HepG2 (cell line): ENCODE measurements around the gene CHCHD6. TPM values are rescaled to one million over a fixed set of nuclear protein-coding genes. Genes with fewer than 3 reads are reported as not detected.

Source experiments
- ATAC-seq: fragments of 200-7000 bp; cut with Tn5 transposase; 3 replicates; pipeline ENCODE4 v1.9.1; 2020; ENCODE audit warnings: mild to moderate bottlenecking, moderate library complexity
- BruUV-seq: library from RNA; stranded (reverse); fragments of 400-500 nt; replicated peaks from 2 replicates; lab custom pipeline; 2021; lab: Mats Ljungman, UMichigan
- CTCF ChIA-PET: fragments of 300-600 bp; formaldehyde crosslinking; extraction: SDS; loops from one replicate; lab custom pipeline; 2021; ENCODE audit warnings: low total read pairs, inconsistent platforms, low intra/inter-chr PET ratio; lab: Yijun Ruan, JAX
- POLR2A ChIA-PET: fragments of 350-600 bp; sonication (Branson Sonifier 250); formaldehyde crosslinking; loops from one replicate; lab custom pipeline; 2020; ENCODE audit warnings: antibody characterized with exemption, inconsistent platforms; lab: Yijun Ruan, JAX
- DNase-seq: peaks from one replicate; pipeline ENCODE4 v3.0.0-alpha.2; 2015; ENCODE audit warnings: low spot score
- FAIRE-seq: peaks from 3 replicates; lab custom pipeline; 2011; peaks lifted over from hg19 to GRCh38; lab: Jason Lieb, UNC
- H2AFZ ChIP-seq: one replicate; pipeline ENCODE4 v1.6.1; 2011; ENCODE audit warnings: low read length, inconsistent platforms
- H3K27ac ChIP-seq: fragments of 300-600 bp; 3 replicates; pipeline ENCODE4 v1.8.0; 2011; ENCODE audit warnings: mixed run types, mild to moderate bottlenecking, mixed read lengths, low read length, inconsistent platforms; ENCODE audit not compliant: insufficient read depth; ENCODE audit errors: extremely low read length
- H3K27me3 ChIP-seq, 2 experiments: fragments of 200-600 bp in 1 of 2; 2 replicates in 1 of 2; 3 replicates in 1 of 2; pipeline versions ENCODE4 v1.6.0 to v1.8.0; 2011; ENCODE audit warnings: low read length in 2 of 2, mild to moderate bottlenecking in 2 of 2, moderate library complexity in 2 of 2, inconsistent platforms in 1 of 2; ENCODE audit not compliant: insufficient read depth in 2 of 2, control insufficient read depth in 1 of 2
- H3K36me3 ChIP-seq, 2 experiments: fragments of 200-600 bp in 1 of 2; replicated peaks in 1 of 2; 2 replicates in 1 of 2; 3 replicates in 1 of 2; pipeline versions ENCODE4 v1.5.1 to v1.8.0; 2011; ENCODE audit warnings: low read length in 2 of 2, inconsistent platforms in 1 of 2; ENCODE audit not compliant: insufficient read depth in 2 of 2, control insufficient read depth in 1 of 2
- H3K4me1 ChIP-seq: 2 replicates; pipeline ENCODE4 v1.5.1; 2012; ENCODE audit warnings: low read length, inconsistent platforms; ENCODE audit not compliant: insufficient read depth
- H3K4me2 ChIP-seq: 2 replicates; pipeline ENCODE4 v1.6.0; 2011; ENCODE audit warnings: low read depth, low read length, inconsistent platforms
- H3K4me3 ChIP-seq, 3 experiments: fragments of 200-600 bp in 1 of 3; sonication (generic), shearing (Covaris generic) in 1 of 3; replicated peaks in 1 of 3; 2 replicates each; pipeline ENCODE4 v1.5.1; 2011 to 2016; ENCODE audit warnings: low read length in 3 of 3, inconsistent platforms in 2 of 3, low read depth in 2 of 3, mild to moderate bottlenecking in 2 of 3, control low read depth in 1 of 3, mixed read lengths in 1 of 3; ENCODE audit not compliant: insufficient read depth in 1 of 3
- H3K79me2 ChIP-seq: one replicate; pipeline ENCODE4 v1.6.1; 2011; ENCODE audit warnings: low read length, inconsistent platforms; ENCODE audit not compliant: insufficient read depth
- H3K9ac ChIP-seq: 2 replicates; pipeline ENCODE4 v1.6.0; 2011; ENCODE audit warnings: mild to moderate bottlenecking, low read depth, low read length, inconsistent platforms; ENCODE audit not compliant: insufficient read depth
- H3K9me3 ChIP-seq: 2 replicates; pipeline ENCODE4 v1.5.1; 2012; ENCODE audit warnings: mild to moderate bottlenecking, low read length
- H4K20me1 ChIP-seq: 2 replicates; pipeline ENCODE4 v1.6.0; 2011; ENCODE audit warnings: inconsistent platforms, mild to moderate bottlenecking, low read length, moderate library complexity; ENCODE audit not compliant: insufficient read depth
- CEBPB ChIP-seq: IDR thresholded peaks from 2 replicates; pipeline ENCODE4 v1.6.1; 2011; ENCODE audit warnings: low read depth, low read length, improper control_type of control experiment, borderline replicate concordance
- FOSL2 ChIP-seq: sonication (generic); formaldehyde crosslinking; IDR thresholded peaks from 2 replicates; pipeline ENCODE4 v1.4.0; 2020; ENCODE audit warnings: missing genetic modification reagents
- KDM5A ChIP-seq: fragments of 200-600 bp; sonication (generic); IDR thresholded peaks from 2 replicates; pipeline ENCODE4 v1.7.0; 2018; ENCODE audit warnings: antibody characterized with exemption, mild to moderate bottlenecking, low read length, borderline replicate concordance
- MLX ChIP-seq: IDR thresholded peaks from 2 replicates; pipeline ENCODE4 v1.6.1; 2016
- SCMH1 ChIP-seq: sonication (generic); formaldehyde crosslinking; IDR thresholded peaks from 2 replicates; pipeline ENCODE4 v1.9.0; 2021; ENCODE audit warnings: missing genetic modification reagents, mild to moderate bottlenecking, borderline replicate concordance
- SPEN ChIP-seq: sonication (generic); formaldehyde crosslinking; IDR thresholded peaks from 2 replicates; pipeline ENCODE4 v1.5.1; 2020; ENCODE audit warnings: low read depth, mild to moderate bottlenecking, missing genetic modification reagents
- TCF7 ChIP-seq: sonication (generic); IDR thresholded peaks from 2 replicates; pipeline ENCODE4 v1.6.1; 2016; ENCODE audit warnings: antibody characterized with exemption, low read depth
- TRAFD1 ChIP-seq: sonication (generic); formaldehyde crosslinking; IDR thresholded peaks from 2 replicates; pipeline ENCODE4 v1.5.1; 2020; ENCODE audit warnings: missing genetic modification reagents, mild to moderate bottlenecking, borderline replicate concordance
- ZFAT ChIP-seq: sonication (generic); formaldehyde crosslinking; conservative IDR thresholded peaks from 2 replicates; pipeline ENCODE4 v1.8.1; 2023; ENCODE audit warnings: missing genetic modification reagents, inconsistent platforms
- ZFX ChIP-seq: sonication (generic); formaldehyde crosslinking; IDR thresholded peaks from 2 replicates; pipeline ENCODE4 v1.4.0; 2020; ENCODE audit warnings: mild to moderate bottlenecking, low read depth, missing genetic modification reagents, moderate library complexity
- ZNF20 ChIP-seq: sonication (generic); formaldehyde crosslinking; IDR thresholded peaks from 2 replicates; pipeline ENCODE4 v1.4.0; 2020; ENCODE audit warnings: mild to moderate bottlenecking, moderate library complexity, missing genetic modification reagents
- ZSCAN21 ChIP-seq: sonication (generic); formaldehyde crosslinking; IDR thresholded peaks from 2 replicates; pipeline ENCODE4 v1.8.0; 2022; ENCODE audit warnings: mild to moderate bottlenecking, missing genetic modification reagents, moderate library complexity, borderline replicate concordance
- WGBS: methylation state at CpG from one replicate; pipeline ENCODE4 v1.1.6; 2017; ENCODE audit warnings: low lambda C conversion rate; 5-methylcytosine and 5-hydroxymethylcytosine counted together
- in situ Hi-C: cut with HindIII; loops from 2 replicates; pipeline ENCODE4 v1.10.0; 2017; ENCODE audit warnings: low pct_unique_long_range_greater_than_20kb; ENCODE audit not compliant: extremely low pct_ligation_motif_present
- intact Hi-C: fragments of 100-400 bp; cut with micrococcal nuclease; formaldehyde crosslinking; loops from one replicate; pipeline ENCODE4 v1.10.0; 2022; ENCODE audit not compliant: unreplicated experiment
- polyA plus RNA-seq, 8 experiments: library from polyadenylated mRNA; depleted of rRNA in 3 of 8; stranded (reverse) in 7 of 8; unstranded in 1 of 8; fragments of >200 nt; fragmentation: Illumina TruSeq in 4 of 8; extraction: Trizol in 4 of 8; gene quantifications; 2 replicates each; pipeline versions ENCODE4 v1.2.1 to v1.2.3, GENCODE V29; 2011 to 2016; ENCODE audit warnings: low read depth in 4 of 8, missing spikeins in 1 of 8, mixed read lengths in 1 of 8; ENCODE audit not compliant: insufficient read depth in 1 of 8
- total RNA-seq, 5 experiments: library from RNA; depleted of rRNA; stranded (reverse); fragments of >200 nt; fragmentation: Illumina TruSeq; extraction: Trizol; gene quantifications; 2 replicates each; pipeline ENCODE4 v1.2.3, GENCODE V29; 2016; ENCODE audit warnings: low read depth in 1 of 5
- TF ChIP-seq, protein P1 (sequence below): sonication (generic); formaldehyde crosslinking; IDR thresholded peaks from 2 replicates; pipeline ENCODE4 v1.5.1; 2020; ENCODE audit warnings: missing genetic modification reagents, mild to moderate bottlenecking, borderline replicate concordance

Gene CHCHD6
- total and polyA plus RNA-seq, 2 of the 13 experiments (the other 11 are each of a cell fraction or from before 2014, with no cell fraction given) = 20.3 to 20.8 TPM

DNA sequence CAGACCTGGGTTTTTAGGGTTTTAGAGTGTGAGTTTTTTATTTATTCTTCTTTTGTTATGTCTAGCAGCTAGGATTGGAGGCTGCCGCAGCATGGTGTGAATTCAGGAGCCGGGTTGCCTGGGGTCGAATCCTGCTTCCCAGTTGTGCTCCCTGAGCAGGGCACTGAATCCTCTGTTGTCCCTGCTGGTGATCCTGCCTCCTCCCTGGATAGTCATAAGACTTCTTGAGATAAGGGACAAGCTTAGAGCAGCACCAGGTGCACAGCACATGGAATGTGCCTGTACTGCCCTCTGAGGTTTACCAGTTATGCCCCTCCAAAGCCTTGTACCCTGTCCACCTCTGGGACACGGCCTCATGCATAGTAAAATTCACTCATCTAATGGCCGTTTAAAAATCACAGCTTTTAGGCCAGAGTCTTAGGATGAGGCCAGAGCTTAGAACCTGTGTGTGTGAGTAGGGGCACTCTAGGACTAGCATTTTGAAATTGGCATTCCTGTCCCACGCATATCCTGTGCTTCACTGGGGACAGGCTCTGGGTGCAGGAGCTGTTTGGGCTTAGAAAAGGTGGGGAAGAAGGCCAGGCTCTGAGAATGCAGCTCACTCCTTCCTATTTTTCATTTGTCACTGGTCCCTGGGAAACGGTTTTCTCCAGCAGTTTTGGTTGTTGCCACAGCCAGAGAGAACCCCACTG, 47.7 kb downstream of the CHCHD6 start (continued):
- TF ChIP-seq TCF7 = no peak
- TF ChIP-seq CEBPB = no peak

GRCh38 chr3:126752303-126753190, 48.5 kb downstream of the CHCHD6 start:
- 0 out of 5 replicates have a peak, but pooled peaks cover 0 to 7% of the 10 kb centered on the region in 2 experiments for H3K36me3 ChIP-seq
- no peak overlapping the region for H3K4me3 ChIP-seq
- H3K4me2 ChIP-seq = no peak overlapping the region
- H2AFZ ChIP-seq = no peak overlapping the region
- no peaks in the 10 kb centered on the region for H3K9me3 ChIP-seq
- peak; percentile 63 for DNase-seq
- ATAC-seq = peak; percentile 98
- no peaks in the 10 kb centered on the region; a peak in 1 of 5 replicates for H3K27me3 ChIP-seq
- no peak overlapping the region for H3K9ac ChIP-seq
- peaks cover 19% of the 10 kb centered on the region for H3K4me1 ChIP-seq
- no peaks in the 10 kb centered on the region for H3K79me2 ChIP-seq
- in situ Hi-C loops = loop anchor here (5.0 to 10.0 kb wide), 3 partner anchors 210 to 702 kb away; no protein-coding TSS in a partner anchor
- POLR2A ChIA-PET = no interaction called here
- FAIRE-seq = peak; percentile 74
- CTCF ChIA-PET = interaction anchor here (1.2 to 2.2 kb wide), 4 partner anchors 208 to 792 kb away, joined by 3 to 11 read pairs (median 6); no protein-coding TSS in a partner anchor
- no TSS peak for BruUV-seq
- WGBS = 70% methylated on average over 12 of the region's 15 CpGs
- no peak overlapping the region for H3K27ac ChIP-seq
- peaks cover 3% of the 10 kb centered on the region; the same call in 1 of the 2 replicates for H4K20me1 ChIP-seq
- intact Hi-C loops = loop anchor here (1.0 to 5.0 kb wide), 4 partner anchors 208 to 550 kb away; partner anchors contain the start of gene PLXNA1
- TF ChIP-seq, protein P1, sequence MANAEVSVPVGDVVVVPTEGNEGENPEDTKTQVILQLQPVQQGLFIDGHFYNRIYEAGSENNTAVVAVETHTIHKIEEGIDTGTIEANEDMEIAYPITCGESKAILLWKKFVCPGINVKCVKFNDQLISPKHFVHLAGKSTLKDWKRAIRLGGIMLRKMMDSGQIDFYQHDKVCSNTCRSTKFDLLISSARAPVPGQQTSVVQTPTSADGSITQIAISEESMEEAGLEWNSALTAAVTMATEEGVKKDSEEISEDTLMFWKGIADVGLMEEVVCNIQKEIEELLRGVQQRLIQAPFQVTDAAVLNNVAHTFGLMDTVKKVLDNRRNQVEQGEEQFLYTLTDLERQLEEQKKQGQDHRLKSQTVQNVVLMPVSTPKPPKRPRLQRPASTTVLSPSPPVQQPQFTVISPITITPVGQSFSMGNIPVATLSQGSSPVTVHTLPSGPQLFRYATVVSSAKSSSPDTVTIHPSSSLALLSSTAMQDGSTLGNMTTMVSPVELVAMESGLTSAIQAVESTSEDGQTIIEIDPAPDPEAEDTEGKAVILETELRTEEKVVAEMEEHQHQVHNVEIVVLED (CRISPR knock-in tag) = no peak
- TF ChIP-seq ZSCAN21 = peak; percentile 72; the same call in 1 of the 2 replicates
- TF ChIP-seq SCMH1 = no peak
- TF ChIP-seq SPEN (CRISPR knock-in tag) = 0 out of 2 replicates have a peak, but pooled peaks have one; percentile 40
- no peak for TF ChIP-seq KDM5A
- no peak for TF ChIP-seq ZFAT (CRISPR knock-in tag)
- TF ChIP-seq FOSL2 (CRISPR knock-in tag) = no peak
- TF ChIP-seq ZFX (CRISPR knock-in tag) = peak; percentile 63
- no peak for TF ChIP-seq MLX (CRISPR knock-in tag)
- no peak for TF ChIP-seq ZNF20
- no peak for TF ChIP-seq TRAFD1 (CRISPR knock-in tag)
